GM06990 (cell line): ENCODE measurements around the gene MSANTD7.

Experiments
- DNase-seq: peaks from one replicate; pipeline ENCODE4 v3.0.0-alpha.2; 2011; ENCODE audit not compliant: insufficient read length; ENCODE audit errors: extremely low read depth
- H3K27me3 ChIP-seq: replicated peaks from 2 replicates; pipeline ENCODE4 v1.6.0; 2011; ENCODE audit warnings: low read length; ENCODE audit not compliant: control insufficient read depth, insufficient read depth
- H3K36me3 ChIP-seq: 2 replicates; pipeline ENCODE4 v1.5.1; 2011; ENCODE audit warnings: low read length; ENCODE audit not compliant: control insufficient read depth, insufficient read depth
- H3K4me3 ChIP-seq: replicated peaks from 2 replicates; pipeline ENCODE4 v1.5.1; 2011; ENCODE audit warnings: low read depth, mild to moderate bottlenecking, control low read depth, low read length
- CTCF ChIP-seq: IDR thresholded peaks from 2 replicates; pipeline ENCODE4 v1.5.1; 2011; ENCODE audit warnings: low read length, control low read depth, mild to moderate bottlenecking, inconsistent platforms; ENCODE audit not compliant: insufficient read depth, poor library complexity, severe bottlenecking

The MSANTD7 gene

GRCh38 chr10:14837757-14838581 is at the start of gene MSANTD7, which contains the start of the genes CDNF and HSPA14:
Gene MSANTD7 (plus strand): TSS chr10:14838306. CDS start chr10:14842285, 3,979 bp downstream.
Gene CDNF (minus strand): TSS chr10:14838037. CDS start chr10:14837946, 91 bp downstream.
Gene HSPA14 (plus strand): TSS chr10:14838306. CDS start chr10:14838403, 97 bp downstream.
- TF ChIP-seq CTCF: no peak
- Histone ChIP-seq H3K36me3 (peaks cover 13% of the 10 kb centered on the region), H3K27me3 (no peaks in the 10 kb centered on the region), H3K4me3 (peak within 1 kb of the TSS; percentile 86)
- DNase-seq: peak; percentile 100

GRCh38 chr10:14798636-14799035 is 39.5 kb upstream of the MSANTD7 start:
- no peak for DNase-seq
- Histone ChIP-seq H3K4me3 (no peak overlapping the region), H3K27me3 (no peaks in the 10 kb centered on the region), H3K36me3 (no peaks in the 10 kb centered on the region)
- TF ChIP-seq CTCF: no peak

GRCh38 chr10:14800397-14800796 is 37.7 kb upstream of the MSANTD7 start:
- Histone ChIP-seq H3K4me3 (no peak overlapping the region), H3K36me3 (no peaks in the 10 kb centered on the region), H3K27me3 (no peaks in the 10 kb centered on the region)
- DNase-seq: no peak
- no peak for TF ChIP-seq CTCF

- TF ChIP-seq CTCF: no peak
- Histone ChIP-seq H3K36me3 (no peaks in the 10 kb centered on the region), H3K27me3 (no peaks in the 10 kb centered on the region), H3K4me3 (no peak overlapping the region)
- no peak for DNase-seq
Measured at GRCh38 chr10:14801723-14802122, 36.4 kb upstream of the MSANTD7 start.

- Histone ChIP-seq H3K36me3 (no peaks in the 10 kb centered on the region), H3K4me3 (no peak overlapping the region), H3K27me3 (no peaks in the 10 kb centered on the region)
- no peak for TF ChIP-seq CTCF
- DNase-seq: no peak
Measured at GRCh38 chr10:14803827-14804226, 34.3 kb upstream of the MSANTD7 start.
